AML-193 (cell line): Measurements from ENCODE around the gene SPATA21.

ENCODE experiments used
- DNase-seq, 2 experiments: peaks; one replicate each; lab custom pipeline; 2025; lab: John Stamatoyannopoulos, UW

The SPATA21 gene

DNA sequence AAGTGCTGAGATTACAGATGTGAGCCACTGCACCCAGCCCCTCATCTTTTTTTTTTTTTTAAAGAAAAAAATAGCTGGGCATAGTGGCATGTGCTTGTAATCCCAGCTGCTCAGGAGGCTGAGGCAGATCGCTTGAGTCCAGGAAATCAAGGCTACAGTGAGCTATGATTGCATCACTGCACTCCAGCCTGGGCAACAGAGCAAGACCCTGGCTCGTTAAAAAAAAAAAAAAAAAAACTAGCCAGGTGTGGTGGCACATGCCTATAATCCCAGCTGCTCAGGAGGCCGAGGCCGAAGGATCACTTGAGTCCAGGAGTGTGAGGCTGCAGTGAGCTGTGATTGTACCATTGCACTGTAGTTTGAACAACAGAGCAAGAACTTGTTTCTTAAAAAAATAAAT is 56.4 kb downstream of the SPATA21 start:
- no peak for DNase-seq

DNA sequence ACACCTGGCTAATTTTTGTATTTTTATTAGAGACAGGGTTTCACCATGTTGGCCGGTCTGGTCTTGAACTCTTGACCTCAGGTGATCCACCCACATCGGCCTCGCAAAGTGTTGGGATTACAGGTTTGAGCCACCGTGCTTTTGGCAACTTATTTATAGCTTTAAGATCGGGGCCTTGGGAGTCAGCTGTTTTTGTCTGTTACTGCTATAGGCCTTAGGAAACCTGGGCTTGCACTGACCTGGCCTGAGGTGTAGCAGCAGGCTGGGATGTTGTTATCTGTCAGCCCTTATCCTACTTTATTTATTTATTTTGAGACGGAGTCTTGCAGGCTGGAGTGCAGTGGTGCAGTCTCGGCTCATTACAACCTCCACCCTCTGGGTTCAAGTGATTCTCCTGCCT is 58.8 kb downstream of the SPATA21 start:
- no peak for DNase-seq

GRCh38 chr1:16376971-16377370 is 60.3 kb downstream of the SPATA21 start:
- no peak for DNase-seq

DNA sequence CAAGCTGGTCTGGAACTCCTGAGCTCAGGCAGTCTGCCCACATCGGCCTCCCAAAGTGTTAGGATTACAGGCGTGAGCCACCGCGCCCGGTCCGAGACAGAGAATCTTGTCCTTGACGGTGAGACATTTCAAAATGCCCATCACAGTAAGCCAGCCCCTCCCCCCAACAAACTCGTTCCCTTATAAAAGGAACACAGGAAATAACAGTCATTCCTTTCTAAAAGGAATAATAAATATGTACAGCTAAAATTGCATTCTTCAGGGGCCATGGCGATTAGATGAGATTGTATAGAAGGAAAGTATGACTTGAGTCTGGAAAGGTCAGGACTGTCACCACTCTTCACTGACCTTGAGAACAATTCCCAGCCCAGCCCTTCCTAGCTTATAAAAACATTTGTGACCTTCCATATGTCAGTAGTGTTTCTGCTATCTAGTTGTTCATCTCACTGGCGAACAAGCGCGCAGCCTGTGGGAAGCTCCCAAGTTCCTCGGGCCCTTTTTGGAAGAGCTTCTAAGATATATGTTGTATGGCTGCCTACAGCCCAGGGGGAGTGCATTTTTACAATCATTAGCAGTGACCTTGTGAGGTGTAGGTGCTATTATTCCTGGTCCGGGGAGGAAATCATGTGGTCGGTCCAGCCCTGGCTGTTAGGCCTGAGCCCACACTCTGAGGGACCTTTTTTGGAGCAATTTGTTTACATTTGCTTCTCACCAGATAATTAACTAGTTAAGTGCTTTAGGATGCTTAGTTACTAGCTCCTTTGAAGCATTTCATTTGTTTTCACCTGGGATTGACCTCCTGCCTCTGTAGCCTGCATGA is 61.5 kb downstream of the SPATA21 start:
- DNase-seq: no peak

- no peak for DNase-seq
Measured at GRCh38 chr1:16374266-16374665, 63.0 kb downstream of the SPATA21 start.

GRCh38 chr1:16372535-16373285 is 64.5 kb downstream of the SPATA21 start:
- no peak for DNase-seq

DNA sequence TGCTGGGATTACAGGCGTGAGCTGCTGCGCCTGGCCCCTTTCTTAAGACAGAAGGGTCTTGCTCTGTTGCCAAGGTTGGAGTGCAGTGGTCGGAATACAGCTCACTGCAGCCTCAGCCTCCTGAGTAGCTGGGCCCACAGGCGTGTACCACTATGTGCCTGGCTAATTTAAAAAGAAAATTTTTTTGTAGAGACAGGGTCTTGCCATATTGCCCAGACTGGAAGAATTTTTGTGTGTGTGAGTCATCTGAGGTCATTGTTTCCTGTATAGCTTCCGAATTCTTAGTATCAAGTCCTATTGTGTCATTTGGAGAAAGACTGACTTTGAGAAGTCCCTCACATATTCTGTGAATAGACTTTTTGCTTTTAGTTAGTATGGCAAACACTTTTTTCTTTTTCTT is 65.5 kb downstream of the SPATA21 start:
- peak; percentile 50 to 62 for DNase-seq

GRCh38 chr1:16369821-16370220 is 67.4 kb downstream of the SPATA21 start:
- no peak for DNase-seq

- DNase-seq: no peak
Measured at GRCh38 chr1:16367968-16368890, 69.0 kb downstream of the SPATA21 start.

DNA sequence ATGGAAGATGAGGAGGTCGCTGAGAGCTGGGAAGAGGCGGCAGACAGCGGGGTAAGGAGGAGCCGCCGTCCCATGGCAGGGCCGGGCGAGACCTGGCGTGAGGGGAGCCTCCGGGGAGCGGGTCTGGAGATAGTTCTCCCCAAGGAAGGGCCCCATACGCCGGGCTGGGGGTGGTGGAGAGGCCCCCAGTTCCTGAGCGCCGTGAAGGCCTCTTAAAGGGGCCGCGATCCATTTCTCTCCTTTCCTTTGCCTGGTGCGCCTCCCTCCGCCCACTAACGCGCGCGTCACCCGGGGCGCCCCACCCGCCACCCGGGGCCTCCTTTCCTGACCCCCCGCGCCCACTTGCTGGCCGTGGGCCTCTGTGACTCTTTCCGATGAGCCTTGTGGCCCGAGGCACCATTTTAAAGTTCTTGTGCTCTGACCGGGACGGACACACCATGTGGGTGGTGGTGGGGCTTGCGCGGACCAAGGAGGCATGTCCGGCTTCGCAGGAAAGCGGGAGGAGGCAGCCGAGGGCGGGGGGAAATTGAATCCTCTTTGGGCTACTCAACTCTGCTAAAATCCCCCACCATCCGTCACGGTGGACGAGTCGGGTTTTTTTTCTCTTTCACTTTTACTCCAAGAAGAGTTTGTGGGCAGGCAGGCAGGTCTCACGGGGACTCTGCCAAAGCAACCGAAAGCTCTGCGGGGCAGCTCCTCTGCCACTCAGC is 69.8 kb downstream of the SPATA21 start:
- peak; percentile 64 to 77 for DNase-seq

- peak; percentile 97 to 98 for DNase-seq
Measured at GRCh38 chr1:16366722-16367257, 70.4 kb downstream of the SPATA21 start, which contains the start of gene SZRD1. Gene SZRD1, plus strand, starts transcription at chr1:16367242. Its CDS starts 16 bp downstream, at chr1:16367258.

- peak; percentile 27 to 40 for DNase-seq
Measured at GRCh38 chr1:16365146-16365498, 72.1 kb downstream of the SPATA21 start.

DNA sequence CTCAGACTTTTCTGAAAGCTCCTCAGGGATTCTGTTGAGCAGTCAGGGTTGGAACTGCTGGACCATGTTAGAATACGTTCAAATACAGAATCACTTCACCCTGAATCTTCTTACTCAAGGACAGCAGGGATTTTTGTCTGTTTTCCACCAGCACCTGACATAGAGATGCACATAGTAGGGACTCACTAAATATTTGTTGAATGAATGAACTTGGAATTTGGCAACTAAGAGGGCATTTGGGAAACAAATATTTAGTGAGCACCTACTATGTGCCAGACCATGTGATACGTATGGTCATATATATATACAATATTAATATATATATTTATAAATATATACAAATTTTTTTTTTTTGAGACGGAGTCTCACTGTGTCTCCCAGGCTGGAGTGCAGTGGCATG is 80.4 kb downstream of the SPATA21 start:
- no peak for DNase-seq

DNA sequence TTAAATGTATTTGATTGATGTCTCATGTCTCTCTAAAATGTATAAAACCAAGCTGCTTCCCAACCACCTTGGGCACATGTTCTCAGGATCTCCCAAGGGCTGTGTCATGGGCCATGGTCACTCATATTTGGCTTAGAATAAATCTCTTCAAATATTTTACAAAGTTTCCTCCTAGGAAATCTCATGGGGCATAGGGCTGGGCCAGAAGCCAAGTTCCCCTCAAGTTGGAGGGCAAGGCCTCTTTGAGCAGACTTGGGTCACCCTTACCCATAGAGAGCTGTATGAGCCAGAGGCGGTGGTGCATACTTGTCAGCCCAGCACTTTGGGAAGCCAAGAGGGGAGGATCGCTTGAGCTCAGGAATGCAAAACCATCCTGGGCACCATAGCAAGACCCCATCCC is 82.6 kb downstream of the SPATA21 start:
- DNase-seq: no peak

DNA sequence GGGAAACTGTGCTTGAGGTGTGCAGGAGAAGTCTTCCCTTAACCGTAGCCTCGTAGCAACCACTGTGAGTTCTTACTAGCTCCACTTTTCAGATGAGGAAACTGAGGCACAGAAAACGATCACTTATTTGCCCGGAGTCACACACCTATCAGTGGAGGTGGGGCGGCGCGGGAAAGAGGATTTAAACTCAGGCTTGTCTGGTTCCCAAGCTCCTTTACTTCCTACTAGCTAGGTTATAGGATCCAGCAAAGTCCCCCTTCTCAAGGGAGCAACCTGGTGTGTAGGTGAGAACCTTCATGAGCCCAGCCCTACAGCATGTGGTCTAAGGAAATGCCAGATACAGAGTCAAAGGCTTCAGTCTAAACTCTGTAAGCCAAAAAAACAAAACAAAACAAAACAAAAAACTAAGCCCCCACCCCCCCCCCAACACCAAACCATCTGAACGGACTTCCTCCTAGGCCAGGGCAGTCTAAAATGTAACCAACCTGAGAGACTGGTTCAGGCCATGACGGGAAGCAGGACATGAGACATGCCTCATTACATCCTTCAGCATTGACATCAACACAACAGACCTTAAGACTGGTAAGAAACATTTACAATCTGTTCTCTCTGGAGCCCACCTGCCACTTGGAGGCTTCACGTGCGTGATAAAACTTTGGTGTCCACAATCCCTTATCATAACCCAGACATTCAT is 84.2 kb downstream of the SPATA21 start:
- DNase-seq: peak; percentile 11 to 16

GRCh38 chr1:16351994-16352841 is 85.0 kb downstream of the SPATA21 start, which contains the start of gene FBXO42:
Gene FBXO42, minus strand, starts transcription at chr1:16352480. Its CDS starts 37,062 bp downstream, at chr1:16315418.
- DNase-seq: peak; percentile 80 to 88

- no peak for DNase-seq
Measured at GRCh38 chr1:16351456-16351993, 85.7 kb downstream of the SPATA21 start.

DNA sequence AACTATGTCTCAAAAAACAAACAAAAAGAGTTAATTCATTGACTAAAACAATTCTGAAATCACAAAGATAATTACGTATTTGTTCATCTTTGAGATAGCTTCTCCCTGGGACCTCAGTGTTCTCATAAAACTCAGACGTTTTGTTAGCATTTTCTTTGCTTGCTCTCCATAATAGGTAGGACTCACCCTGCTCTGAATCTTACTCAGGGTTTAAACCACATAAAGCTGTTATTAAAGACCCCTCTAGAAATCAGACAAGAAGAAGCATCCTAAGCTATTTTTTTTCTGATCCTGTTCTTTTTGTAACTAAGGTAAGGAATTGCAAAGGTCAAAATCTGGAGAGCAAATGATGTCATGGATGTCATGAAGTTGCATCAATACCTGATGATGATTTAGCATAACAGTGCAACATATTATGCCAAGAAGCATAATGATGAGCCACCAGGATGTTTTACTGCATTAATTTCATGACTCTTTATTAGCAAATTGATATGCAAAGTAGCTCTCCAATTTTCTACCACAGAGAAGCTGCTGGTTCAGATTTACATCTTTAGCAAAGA is 87.3 kb downstream of the SPATA21 start:
- no peak for DNase-seq
